ENCODE data around the gene UBE2I. TPM values are rescaled to one million over a fixed set of nuclear protein-coding genes. Genes with fewer than 3 reads are reported as not detected.

UBE2I gene
- total RNA-seq, 2 donors from 2014 or later: 58.2 to 110 TPM

DNA sequence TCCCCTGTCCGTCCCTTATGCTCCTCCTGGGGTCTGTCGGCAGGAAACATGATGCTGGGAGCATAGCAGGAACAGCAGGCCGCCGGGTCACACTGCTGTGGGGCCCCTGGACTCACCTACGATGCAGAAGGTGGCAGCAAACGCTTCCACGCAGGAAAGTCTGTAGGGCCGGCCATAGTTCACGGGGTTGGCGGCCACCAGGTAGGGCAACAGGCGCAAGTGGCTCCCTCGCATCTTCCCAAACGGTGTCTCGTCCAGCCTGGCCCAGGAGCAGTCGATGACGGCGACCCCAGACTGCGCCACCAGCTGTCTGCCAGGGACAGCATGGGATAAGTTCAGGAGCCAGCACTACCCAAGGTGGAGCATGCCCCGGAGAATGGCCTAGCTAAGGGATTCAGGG, 41.3 kb downstream of the UBE2I start:
- intact Hi-C loops (cut with DNase I): no loop called here
- WGBS: 80% methylated on average over 15 of the region's 19 CpGs
- Histone ChIP-seq H3K4me3 (peak overlapping the region; percentile 95 to 96), H3K27ac (peak overlapping the region in 1 of 2 donors; percentile 64), H3K4me1 (replicated peaks) (peaks cover 11% of the 10 kb centered on the region), H3K36me3 (peaks cover 0 to 10% of the 10 kb centered on the region in 2 donors), H3K27me3 (replicated peaks; ENCODE audit: insufficient read depth) (no peaks in the 10 kb centered on the region), H3K9me3 (no peaks in the 10 kb centered on the region)
- no peak for DNase-seq (ENCODE audit: low spot score)
- TF ChIP-seq POLR2A (IDR thresholded peaks at IDR 0.05) (no peak), POLR2AphosphoS5 (IDR thresholded peaks at IDR 0.05) (no peak)
- TF ChIP-seq, protein P1, sequence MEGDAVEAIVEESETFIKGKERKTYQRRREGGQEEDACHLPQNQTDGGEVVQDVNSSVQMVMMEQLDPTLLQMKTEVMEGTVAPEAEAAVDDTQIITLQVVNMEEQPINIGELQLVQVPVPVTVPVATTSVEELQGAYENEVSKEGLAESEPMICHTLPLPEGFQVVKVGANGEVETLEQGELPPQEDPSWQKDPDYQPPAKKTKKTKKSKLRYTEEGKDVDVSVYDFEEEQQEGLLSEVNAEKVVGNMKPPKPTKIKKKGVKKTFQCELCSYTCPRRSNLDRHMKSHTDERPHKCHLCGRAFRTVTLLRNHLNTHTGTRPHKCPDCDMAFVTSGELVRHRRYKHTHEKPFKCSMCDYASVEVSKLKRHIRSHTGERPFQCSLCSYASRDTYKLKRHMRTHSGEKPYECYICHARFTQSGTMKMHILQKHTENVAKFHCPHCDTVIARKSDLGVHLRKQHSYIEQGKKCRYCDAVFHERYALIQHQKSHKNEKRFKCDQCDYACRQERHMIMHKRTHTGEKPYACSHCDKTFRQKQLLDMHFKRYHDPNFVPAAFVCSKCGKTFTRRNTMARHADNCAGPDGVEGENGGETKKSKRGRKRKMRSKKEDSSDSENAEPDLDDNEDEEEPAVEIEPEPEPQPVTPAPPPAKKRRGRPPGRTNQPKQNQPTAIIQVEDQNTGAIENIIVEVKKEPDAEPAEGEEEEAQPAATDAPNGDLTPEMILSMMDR (IDR thresholded peaks at IDR 0.05): no peak

- H3K27me3 ChIP-seq (replicated peaks; ENCODE audit: insufficient read depth): no peaks in the 10 kb centered on the region
- H3K36me3 ChIP-seq: peaks cover 0 to 10% of the 10 kb centered on the region in 2 donors
- TF ChIP-seq, protein P1 (IDR thresholded peaks at IDR 0.05): no peak
- TF ChIP-seq POLR2A (IDR thresholded peaks at IDR 0.05): no peak
- no peaks in the 10 kb centered on the region for H3K9me3 ChIP-seq
- DNase-seq (ENCODE audit: low spot score): no peak
- WGBS: under 1% methylated on average over 29 of the region's 35 CpGs
- intact Hi-C loops (cut with DNase I): no loop called here
- H3K4me1 ChIP-seq (replicated peaks): peaks cover 11% of the 10 kb centered on the region
- H3K4me3 ChIP-seq: peak overlapping the region; percentile 95 to 96
- peak overlapping the region in 1 of 2 donors; percentile 64 for H3K27ac ChIP-seq
Observed at GRCh38 chr16:1351215-1351581, 41.8 kb downstream of the UBE2I start.

- TF ChIP-seq POLR2A (IDR thresholded peaks at IDR 0.05) (peak; percentile 67), POLR2AphosphoS5 (IDR thresholded peaks at IDR 0.05) (peak; percentile 93)
- TF ChIP-seq, protein P1 (IDR thresholded peaks at IDR 0.05): peak in 2 of 4 experiments; percentile 24 to 32
- intact Hi-C loops (cut with DNase I): no loop called here
- Histone ChIP-seq H3K9me3 (no peaks in the 10 kb centered on the region), H3K36me3 (peaks cover 0 to 10% of the 10 kb centered on the region in 2 donors), H3K27ac (peak within 1 kb of the TSS in 1 of 2 donors; percentile 64), H3K4me1 (replicated peaks) (peaks cover 11% of the 10 kb centered on the region), H3K4me3 (peak within 1 kb of the TSS; percentile 95 to 96), H3K27me3 (replicated peaks; ENCODE audit: insufficient read depth) (no peaks in the 10 kb centered on the region)
- peak; percentile 68 for DNase-seq (ENCODE audit: low spot score)
- WGBS: 0% methylated on average over 29 of the region's 98 CpGs
Observed at GRCh38 chr16:1351582-1352362, 42.3 kb downstream of the UBE2I start, which contains the start of the genes GNPTG and TSR3. Gene GNPTG (plus strand): TSS chr16:1351931. CDS start chr16:1351966, 35 bp downstream. Gene TSR3 (minus strand): TSS chr16:1351878. CDS start chr16:1351804, 74 bp downstream.

- no peak overlapping the region for H3K27ac ChIP-seq
- H3K4me1 ChIP-seq (replicated peaks): peaks cover 11% of the 10 kb centered on the region
- H3K9me3 ChIP-seq: no peaks in the 10 kb centered on the region
- WGBS: 87% methylated on average over 49 of the region's 49 CpGs
- intact Hi-C loops (cut with DNase I): loop anchor here (5.0 kb wide), 1 partner anchor 52 kb away; no protein-coding TSS in a partner anchor
- TF ChIP-seq POLR2AphosphoS5 (IDR thresholded peaks at IDR 0.05): no peak
- no peak for TF ChIP-seq POLR2A (IDR thresholded peaks at IDR 0.05)
- TF ChIP-seq, protein P1 (IDR thresholded peaks at IDR 0.05): no peak
- H3K36me3 ChIP-seq: no peaks in the 10 kb centered on the region
- DNase-seq (ENCODE audit: low spot score): no peak
- H3K4me3 ChIP-seq: no peak overlapping the region
- H3K27me3 ChIP-seq (replicated peaks; ENCODE audit: insufficient read depth): no peaks in the 10 kb centered on the region
Observed at GRCh38 chr16:1354815-1355540, 45.5 kb downstream of the UBE2I start.

Data from prostate gland (tissue), 2 donors.